Measurements from ENCODE around the gene YDJC.

The YDJC gene

GRCh38 chr22:21631025-21631424 is 1.2 kb upstream of the YDJC start:
- Histone ChIP-seq H3K27me3 (ENCODE audit: insufficient read depth, low read length, poor library complexity, severe bottlenecking) (peaks cover 5% of the 10 kb centered on the region), H3K4me2 (ENCODE audit: low read depth, low read length, poor library complexity, severe bottlenecking) (no peak overlapping the region), H3K9me3 (ENCODE audit: insufficient read depth, low read depth, low read length) (no peaks in the 10 kb centered on the region), H3K9ac (ENCODE audit: low read depth, low read length, poor library complexity, severe bottlenecking) (no peak overlapping the region), H3K79me2 (ENCODE audit: insufficient read depth, low read length) (peaks cover 37% of the 10 kb centered on the region), H2AFZ (ENCODE audit: low read length) (no peak overlapping the region), H3K36me3 (ENCODE audit: insufficient read depth, low read length) (peaks cover 14% of the 10 kb centered on the region; the same call in 1 of the 2 replicates), H3K4me3 (ENCODE audit: low read length, poor library complexity, severe bottlenecking) (no peak overlapping the region), H3K9me2 (replicated peaks; ENCODE audit: low read depth, low read length) (no peaks in the 10 kb centered on the region), H3F3A (ENCODE audit: low read depth) (no peaks in the 10 kb centered on the region), H3K4me1 (ENCODE audit: insufficient read depth, low read length, poor library complexity, severe bottlenecking) (peaks cover 13% of the 10 kb centered on the region), H4K20me1 (ENCODE audit: insufficient read depth, low read length, poor library complexity, severe bottlenecking) (peaks cover 35% of the 10 kb centered on the region)
- no peak for TF ChIP-seq CTCF (conservative IDR thresholded peaks at IDR 0.05; ENCODE audit: low read length)
- no peak for TF ChIP-seq EZH2phosphoT487 (IDR thresholded peaks at IDR 0.05; ENCODE audit: borderline replicate concordance)

- Histone ChIP-seq H3F3A (ENCODE audit: low read depth) (peaks cover 5% of the 10 kb centered on the region; the same call in 1 of the 2 replicates), H3K9ac (ENCODE audit: low read depth, low read length, poor library complexity, severe bottlenecking) (peak overlapping the region; percentile 100)
Measured at GRCh38 chr22:21628386-21629254, 1.2 kb downstream of the YDJC start.

GRCh38 chr22:21626735-21627469 is 2.9 kb downstream of the YDJC start:
- Histone ChIP-seq H3K4me2 (ENCODE audit: low read depth, low read length, poor library complexity, severe bottlenecking) (peak overlapping the region; percentile 93), H3F3A (ENCODE audit: low read depth) (peaks cover 5% of the 10 kb centered on the region; the same call in 1 of the 2 replicates), H3K36me3 (ENCODE audit: insufficient read depth, low read length) (peaks cover 40% of the 10 kb centered on the region; the same call in 1 of the 2 replicates), H4K20me1 (ENCODE audit: insufficient read depth, low read length, poor library complexity, severe bottlenecking) (peaks cover 66% of the 10 kb centered on the region), H3K79me2 (ENCODE audit: insufficient read depth, low read length) (peaks cover 69% of the 10 kb centered on the region), H3K9me3 (ENCODE audit: insufficient read depth, low read depth, low read length) (no peaks in the 10 kb centered on the region), H3K4me3 (ENCODE audit: low read length, poor library complexity, severe bottlenecking) (peak overlapping the region; percentile 11), H3K27me3 (ENCODE audit: insufficient read depth, low read length, poor library complexity, severe bottlenecking) (peaks cover 5% of the 10 kb centered on the region), H2AFZ (ENCODE audit: low read length) (no peak overlapping the region), H3K9me2 (replicated peaks; ENCODE audit: low read depth, low read length) (no peaks in the 10 kb centered on the region), H3K9ac (ENCODE audit: low read depth, low read length, poor library complexity, severe bottlenecking) (no peak overlapping the region), H3K4me1 (ENCODE audit: insufficient read depth, low read length, poor library complexity, severe bottlenecking) (peaks cover 13% of the 10 kb centered on the region)
- TF ChIP-seq CTCF (conservative IDR thresholded peaks at IDR 0.05; ENCODE audit: low read length): no peak
- no peak for TF ChIP-seq EZH2phosphoT487 (IDR thresholded peaks at IDR 0.05; ENCODE audit: borderline replicate concordance)

More at GRCh38 chr22:21628386-21629254, 1.2 kb downstream of the YDJC start:
- Histone ChIP-seq H3K36me3 (ENCODE audit: insufficient read depth, low read length) (peaks cover 23% of the 10 kb centered on the region; the same call in 1 of the 2 replicates), H2AFZ (ENCODE audit: low read length) (no peak overlapping the region), H4K20me1 (ENCODE audit: insufficient read depth, low read length, poor library complexity, severe bottlenecking) (peaks cover 58% of the 10 kb centered on the region), H3K9me2 (replicated peaks; ENCODE audit: low read depth, low read length) (no peaks in the 10 kb centered on the region), H3K4me1 (ENCODE audit: insufficient read depth, low read length, poor library complexity, severe bottlenecking) (peaks cover 13% of the 10 kb centered on the region), H3K4me3 (ENCODE audit: low read length, poor library complexity, severe bottlenecking) (peak overlapping the region; percentile 97), H3K9me3 (ENCODE audit: insufficient read depth, low read depth, low read length) (no peaks in the 10 kb centered on the region), H3K4me2 (ENCODE audit: low read depth, low read length, poor library complexity, severe bottlenecking) (peak overlapping the region; percentile 93), H3K27me3 (ENCODE audit: insufficient read depth, low read length, poor library complexity, severe bottlenecking) (peaks cover 5% of the 10 kb centered on the region), H3K79me2 (ENCODE audit: insufficient read depth, low read length) (peaks cover 58% of the 10 kb centered on the region)
- TF ChIP-seq CTCF (conservative IDR thresholded peaks at IDR 0.05; ENCODE audit: low read length) (no peak), EZH2phosphoT487 (IDR thresholded peaks at IDR 0.05; ENCODE audit: borderline replicate concordance) (no peak)

All from Loucy (cell line).